ENCODE data around the gene RTRAF.

DNA sequence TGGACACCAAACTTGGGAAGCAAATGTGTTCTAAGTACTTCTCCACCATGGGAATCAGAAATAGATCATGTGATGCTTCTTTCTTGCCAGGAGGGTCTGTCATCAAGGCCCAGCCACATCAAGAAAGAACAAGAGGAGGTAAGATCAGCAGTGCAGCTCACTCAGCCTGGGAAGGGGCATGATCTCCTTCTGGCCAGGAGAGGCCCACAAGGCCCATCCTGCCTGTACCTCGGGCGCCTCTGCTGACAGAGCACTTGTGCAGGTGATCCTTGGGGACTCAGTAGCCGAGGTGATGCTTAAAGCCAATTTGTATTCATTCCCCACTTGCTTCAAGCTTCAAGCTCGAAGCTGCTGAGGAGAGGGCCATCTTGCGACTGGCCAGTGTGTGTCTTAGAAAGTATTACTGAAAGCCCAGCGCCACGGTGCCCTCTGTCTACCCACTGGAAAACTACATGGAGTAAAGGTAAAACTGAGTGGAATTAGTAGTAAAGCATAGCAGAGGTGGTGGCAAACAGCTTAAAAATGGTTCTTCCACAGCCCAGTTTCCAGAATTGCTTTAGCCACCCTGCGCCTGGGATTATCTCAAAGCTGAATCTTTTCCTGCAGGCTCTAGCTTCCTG, 26.2 kb downstream of the RTRAF start:
- TF ChIP-seq CTCF (IDR thresholded peaks at IDR 0.05 in 2 of 3, conservative IDR thresholded peaks at IDR 0.05 in 1 of 3; ENCODE audit: borderline replicate concordance in 1 of 3, insufficient read depth in 1 of 3, low read depth in 2 of 3, low read length in 2 of 3) (peak; percentile 28 to 58 (median 56); a peak in 5 of 6 replicates), SRF (IDR thresholded peaks at IDR 0.05; ENCODE audit: low read depth) (no peak), POLR2A (IDR thresholded peaks at IDR 0.05; ENCODE audit: borderline replicate concordance, extremely low read depth, insufficient read depth, insufficient read length) (no peak), YY1 (IDR thresholded peaks at IDR 0.05; ENCODE audit: extremely low read depth, insufficient replicate concordance, low read depth, low read length) (no peak), POLR2AphosphoS5 (IDR thresholded peaks at IDR 0.05; ENCODE audit: low read depth, low read length) (no peak)
- TF ChIP-seq, protein P1, sequence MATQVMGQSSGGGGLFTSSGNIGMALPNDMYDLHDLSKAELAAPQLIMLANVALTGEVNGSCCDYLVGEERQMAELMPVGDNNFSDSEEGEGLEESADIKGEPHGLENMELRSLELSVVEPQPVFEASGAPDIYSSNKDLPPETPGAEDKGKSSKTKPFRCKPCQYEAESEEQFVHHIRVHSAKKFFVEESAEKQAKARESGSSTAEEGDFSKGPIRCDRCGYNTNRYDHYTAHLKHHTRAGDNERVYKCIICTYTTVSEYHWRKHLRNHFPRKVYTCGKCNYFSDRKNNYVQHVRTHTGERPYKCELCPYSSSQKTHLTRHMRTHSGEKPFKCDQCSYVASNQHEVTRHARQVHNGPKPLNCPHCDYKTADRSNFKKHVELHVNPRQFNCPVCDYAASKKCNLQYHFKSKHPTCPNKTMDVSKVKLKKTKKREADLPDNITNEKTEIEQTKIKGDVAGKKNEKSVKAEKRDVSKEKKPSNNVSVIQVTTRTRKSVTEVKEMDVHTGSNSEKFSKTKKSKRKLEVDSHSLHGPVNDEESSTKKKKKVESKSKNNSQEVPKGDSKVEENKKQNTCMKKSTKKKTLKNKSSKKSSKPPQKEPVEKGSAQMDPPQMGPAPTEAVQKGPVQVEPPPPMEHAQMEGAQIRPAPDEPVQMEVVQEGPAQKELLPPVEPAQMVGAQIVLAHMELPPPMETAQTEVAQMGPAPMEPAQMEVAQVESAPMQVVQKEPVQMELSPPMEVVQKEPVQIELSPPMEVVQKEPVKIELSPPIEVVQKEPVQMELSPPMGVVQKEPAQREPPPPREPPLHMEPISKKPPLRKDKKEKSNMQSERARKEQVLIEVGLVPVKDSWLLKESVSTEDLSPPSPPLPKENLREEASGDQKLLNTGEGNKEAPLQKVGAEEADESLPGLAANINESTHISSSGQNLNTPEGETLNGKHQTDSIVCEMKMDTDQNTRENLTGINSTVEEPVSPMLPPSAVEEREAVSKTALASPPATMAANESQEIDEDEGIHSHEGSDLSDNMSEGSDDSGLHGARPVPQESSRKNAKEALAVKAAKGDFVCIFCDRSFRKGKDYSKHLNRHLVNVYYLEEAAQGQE (IDR thresholded peaks at IDR 0.05; ENCODE audit: low read depth) = no peak

All from HCT116 (cell line).